HG03175 (cell line): ENCODE measurements around the gene MFSD11.
"Not testable (repeated sequence)": the region's sequence is repeated elsewhere in the genome, so short reads cannot be mapped to it uniquely, and the experiment has no call there.

Experiments
- ATAC-seq: cut with Tn5 transposase; IDR thresholded peaks from one replicate; pipeline ENCODE4 v1.9.1; 2021; ENCODE audit warnings: mild to moderate bottlenecking, moderate library complexity; ENCODE audit not compliant: unreplicated experiment

The MFSD11 gene

DNA sequence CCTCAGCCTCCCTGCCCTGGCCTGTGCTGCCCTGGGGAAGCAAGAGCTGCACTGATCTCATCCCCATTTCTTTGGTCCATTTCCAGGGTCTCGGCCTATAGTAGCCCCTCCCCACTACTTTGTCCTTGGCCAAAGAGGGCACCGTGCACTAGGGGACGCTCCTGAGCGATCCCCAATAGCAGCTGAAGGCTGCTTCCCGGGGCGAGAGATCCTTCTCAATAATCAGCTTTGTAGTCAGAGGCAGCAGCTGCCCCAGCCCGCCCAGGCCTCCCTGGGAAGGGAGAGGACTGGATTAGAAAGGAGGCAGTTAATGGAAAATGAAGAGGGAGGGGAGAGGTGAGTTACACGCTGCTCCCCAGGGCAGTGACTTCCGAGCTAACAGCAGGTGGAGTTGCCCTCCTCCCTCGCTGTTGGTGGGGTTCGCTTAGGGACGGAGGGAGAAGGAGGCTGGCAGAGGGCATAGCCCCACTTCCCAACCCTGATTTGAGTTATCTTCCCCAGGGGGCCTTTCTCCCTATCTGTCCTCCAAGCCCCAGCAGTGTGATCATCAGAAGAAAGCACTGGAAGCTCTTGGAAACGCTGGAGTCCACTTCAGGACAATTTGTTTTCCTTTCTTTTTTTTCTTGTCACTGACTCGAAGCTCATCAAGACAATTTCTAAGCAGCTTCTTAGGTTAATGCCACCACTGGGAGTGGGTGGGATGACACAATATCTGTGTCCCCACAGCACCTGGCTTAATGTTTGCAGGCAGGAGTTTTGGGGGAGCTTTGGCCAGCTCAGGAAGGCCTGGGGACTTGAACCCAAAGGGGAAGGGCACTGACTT, 29.7 kb upstream of the MFSD11 start:
- no peak for ATAC-seq

DNA sequence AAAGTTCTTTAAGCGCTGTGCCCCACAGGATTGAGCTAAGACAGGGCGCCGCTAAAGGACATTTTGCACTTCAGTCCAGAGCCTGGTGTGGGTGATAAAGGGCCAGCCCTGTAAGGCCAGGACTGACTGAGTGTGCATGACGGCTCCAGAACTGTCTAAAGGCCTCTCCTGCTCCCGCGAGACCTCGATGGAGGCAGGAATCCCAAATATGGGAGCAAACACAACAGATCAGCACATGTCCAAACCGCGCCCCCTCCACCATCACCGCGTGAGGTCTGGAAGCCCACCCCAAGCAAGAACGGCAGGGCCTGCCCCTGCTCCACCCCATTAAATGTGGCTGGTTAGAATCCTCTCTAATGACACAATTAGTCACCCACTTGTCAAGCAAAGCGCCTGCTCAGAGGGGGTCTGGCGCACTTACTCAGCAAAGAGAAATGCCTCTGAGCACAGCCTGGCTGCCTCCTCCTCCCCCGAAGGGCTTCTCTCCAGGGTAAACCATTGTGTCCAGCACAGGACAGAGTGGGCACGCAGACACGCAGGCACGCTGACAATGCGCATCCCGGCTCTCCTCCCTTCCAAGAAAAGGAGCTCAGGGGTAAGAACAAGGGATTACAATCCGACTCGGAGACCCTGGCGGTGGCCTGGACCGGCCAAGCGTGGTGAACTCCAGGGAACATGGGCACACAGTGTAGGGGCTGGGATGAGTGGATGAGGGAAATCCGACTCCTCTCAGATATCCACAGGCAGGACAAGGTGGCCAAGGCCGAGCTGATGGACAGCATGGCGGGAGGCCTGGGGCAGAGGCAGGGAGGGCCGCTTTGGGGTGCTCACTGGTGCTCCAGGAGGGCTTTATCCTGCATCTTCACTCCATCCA, 28.6 kb upstream of the MFSD11 start:
- no peak for ATAC-seq

DNA sequence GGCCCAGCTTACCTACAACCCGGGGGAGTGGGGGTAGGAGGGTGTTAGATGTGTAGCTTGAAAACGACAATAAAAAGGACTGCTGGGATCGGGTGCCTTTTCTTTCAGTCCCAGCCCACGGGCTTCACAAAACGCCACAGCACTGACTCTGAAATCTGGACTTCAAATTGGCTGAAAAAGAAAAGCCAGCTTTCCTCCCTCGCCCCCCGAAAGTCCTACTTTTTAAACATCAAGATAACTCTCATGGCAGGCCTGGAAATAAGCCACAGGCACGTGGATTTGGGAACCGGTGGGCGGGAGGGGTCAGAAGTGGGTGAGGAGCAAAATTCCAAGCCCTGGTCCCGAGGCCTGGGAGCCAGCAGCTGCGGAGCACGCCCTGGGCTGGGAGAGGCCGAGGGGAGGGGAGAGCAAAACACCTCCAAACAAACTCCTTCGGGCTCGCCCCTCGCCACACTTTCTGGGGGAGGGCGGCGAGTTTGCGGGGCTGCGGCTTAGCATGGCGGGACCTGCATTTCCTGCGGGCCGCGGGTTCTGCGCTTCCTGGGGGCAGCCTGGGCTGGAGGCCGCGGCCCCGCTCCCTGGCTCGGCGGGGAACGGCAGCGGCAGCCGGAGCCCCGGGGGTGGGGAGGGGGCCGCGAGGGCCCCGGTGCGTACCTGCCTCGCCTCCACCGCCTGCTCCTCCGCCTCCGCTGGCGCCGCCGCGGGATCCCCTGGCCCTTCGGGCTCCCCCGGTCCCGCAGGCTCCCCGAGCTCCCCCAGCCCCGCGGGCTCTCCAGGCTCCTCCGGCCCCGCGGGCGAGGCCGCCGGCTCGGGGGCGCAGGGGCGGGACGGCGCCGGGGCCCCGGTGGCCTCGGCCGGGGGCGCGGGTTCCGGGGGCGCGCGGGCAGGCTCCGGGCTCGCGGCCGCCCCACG, 27.7 kb upstream of the MFSD11 start:
- ATAC-seq: not testable (repeated sequence)

DNA sequence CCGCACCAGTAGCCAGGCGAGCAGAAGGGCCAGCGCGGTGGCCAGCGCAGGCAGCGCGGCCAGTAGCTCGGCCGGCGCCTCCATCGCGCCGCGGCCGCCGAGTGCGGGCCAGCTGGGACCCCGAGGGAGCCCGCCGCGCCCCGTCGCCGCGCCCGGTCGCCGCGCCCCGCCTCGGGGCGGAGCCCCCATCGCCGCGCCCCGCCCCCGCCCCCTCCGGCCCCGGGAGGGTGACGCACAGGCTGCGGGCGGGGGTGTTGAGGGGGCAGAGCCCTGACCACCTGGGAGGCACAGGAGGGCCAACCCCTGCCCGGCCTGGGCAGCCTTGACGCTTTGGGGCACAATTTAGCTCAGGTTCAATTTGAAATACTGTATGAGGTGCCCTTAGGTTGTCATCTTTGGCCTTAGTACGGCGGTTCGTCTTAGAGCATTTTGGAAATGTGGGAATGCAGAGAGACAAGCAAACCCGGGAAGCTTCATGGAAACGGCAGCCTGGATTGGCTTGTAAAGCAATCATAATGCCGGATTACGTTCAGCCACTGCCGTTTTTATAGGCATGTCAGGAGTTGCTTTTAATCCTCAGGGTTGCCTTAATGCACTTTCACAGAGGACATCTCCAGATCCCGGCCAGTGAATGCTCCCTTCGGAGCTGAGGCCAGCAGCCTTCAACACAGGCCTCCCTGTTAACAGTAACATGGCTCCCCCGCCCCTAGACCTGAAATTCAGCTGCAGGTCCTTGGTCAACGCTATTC, 26.9 kb upstream of the MFSD11 start, which contains the start of gene MXRA7:
MXRA7 (minus strand) TSS at position 103 of the 749 bp plus-strand sequence; CDS start at position 84, 19 bp downstream.
- ATAC-seq: no peak

DNA sequence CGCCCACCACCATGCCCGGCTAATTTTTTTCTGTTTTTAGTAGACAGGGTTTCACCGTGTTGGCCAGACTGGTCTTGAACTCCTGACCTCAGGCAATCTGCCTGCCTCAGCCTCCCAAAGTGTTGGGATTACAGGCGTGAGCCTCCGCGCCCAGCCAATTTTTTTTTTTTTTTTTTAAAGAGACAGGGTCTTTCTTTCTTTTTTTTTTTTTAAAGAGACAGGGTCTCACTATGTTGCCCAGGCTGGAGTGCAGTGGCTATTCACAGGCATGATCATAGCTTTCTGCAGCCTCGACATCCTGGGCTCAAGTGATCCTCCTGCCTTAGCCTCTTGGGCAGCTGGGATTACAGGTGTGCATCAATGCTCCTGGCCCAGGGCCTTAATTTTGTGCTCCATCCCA, 25.6 kb upstream of the MFSD11 start:
- ATAC-seq: not testable (repeated sequence)

DNA sequence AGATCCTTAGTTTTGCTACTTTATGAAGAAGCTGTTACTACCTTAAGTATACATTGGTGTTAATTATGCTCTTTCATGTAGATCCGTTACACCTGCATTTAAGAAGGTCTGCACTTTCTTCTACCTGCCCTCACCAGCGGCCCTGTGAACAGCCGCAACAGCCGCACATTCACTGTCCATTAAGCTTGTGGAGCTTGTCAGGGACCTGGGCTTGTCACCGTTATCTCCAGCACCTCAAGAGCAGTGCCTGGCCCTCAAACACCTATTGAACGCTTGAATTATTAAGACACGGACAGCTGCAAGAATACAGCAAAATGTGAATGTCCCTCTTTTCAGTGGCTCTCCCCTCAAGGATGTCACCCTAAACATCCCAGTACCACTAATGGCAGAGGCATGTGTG, 24.2 kb upstream of the MFSD11 start:
- ATAC-seq: no peak

DNA sequence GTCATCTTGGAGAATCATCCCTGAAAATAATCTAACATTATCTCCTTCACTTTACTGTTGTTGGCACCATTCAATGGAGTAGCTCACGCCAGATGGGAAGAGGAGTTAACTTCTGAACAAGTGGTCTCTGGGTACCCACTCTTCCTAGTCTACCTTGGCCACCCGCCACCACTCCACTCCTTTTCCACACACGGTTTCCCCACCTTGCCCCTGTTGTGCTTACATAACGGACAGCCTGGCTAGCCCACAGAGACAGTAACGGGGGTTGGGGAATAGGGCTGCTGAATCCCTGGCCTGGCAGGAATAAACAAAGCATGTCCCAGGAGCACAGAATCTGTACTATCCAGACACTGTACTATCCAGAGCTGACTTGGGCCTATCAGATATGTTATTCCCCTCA, 23.6 kb upstream of the MFSD11 start:
- no peak for ATAC-seq

DNA sequence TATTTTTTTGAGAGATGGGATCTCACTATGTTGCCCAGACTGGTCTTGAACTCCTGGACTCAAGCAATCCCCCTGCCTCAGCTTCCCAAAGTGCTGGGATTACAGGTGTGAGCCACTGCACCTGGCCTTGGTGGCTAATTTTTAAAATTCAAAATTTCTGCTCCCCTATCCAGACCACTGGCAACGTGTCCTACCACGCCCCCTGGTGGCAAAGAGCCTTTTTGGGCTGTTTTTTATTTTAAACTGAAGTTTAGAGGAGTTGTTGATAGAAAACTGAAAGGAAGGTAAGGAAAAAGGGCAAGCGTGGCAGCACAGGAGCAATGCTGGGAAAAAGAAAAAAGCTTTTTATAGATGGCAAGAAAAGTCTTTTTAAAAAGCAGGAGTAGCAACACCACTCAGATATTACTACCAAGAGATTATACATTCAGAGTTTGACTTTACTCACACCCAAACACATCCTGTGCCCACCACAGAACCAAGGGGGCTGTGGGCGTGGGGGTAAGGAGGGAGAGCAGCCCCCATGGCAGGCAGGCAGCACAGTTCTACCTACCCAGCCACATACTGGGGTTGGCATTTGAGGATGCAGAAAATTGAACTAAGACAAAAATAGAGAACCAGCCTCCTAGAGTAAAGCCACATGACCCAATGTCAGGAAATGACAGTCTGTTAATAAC, 23.0 kb upstream of the MFSD11 start:
- ATAC-seq: no peak

DNA sequence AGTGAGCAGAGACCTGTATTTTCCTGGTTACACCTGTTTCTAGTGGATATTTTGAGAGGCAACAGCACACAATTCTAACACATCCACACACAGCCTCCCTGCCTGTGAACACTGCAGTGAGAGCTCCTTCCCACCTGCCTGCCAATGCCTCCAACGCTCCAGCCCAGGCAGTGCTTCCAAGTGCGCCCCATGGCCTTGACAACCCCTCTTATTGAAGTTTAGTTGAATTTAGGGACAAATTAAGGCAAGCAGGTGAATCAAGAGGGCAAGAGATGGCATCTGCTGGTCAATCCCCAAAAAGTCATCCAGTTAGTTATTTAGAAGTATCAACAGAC, 22.5 kb upstream of the MFSD11 start:
- ATAC-seq: no peak

DNA sequence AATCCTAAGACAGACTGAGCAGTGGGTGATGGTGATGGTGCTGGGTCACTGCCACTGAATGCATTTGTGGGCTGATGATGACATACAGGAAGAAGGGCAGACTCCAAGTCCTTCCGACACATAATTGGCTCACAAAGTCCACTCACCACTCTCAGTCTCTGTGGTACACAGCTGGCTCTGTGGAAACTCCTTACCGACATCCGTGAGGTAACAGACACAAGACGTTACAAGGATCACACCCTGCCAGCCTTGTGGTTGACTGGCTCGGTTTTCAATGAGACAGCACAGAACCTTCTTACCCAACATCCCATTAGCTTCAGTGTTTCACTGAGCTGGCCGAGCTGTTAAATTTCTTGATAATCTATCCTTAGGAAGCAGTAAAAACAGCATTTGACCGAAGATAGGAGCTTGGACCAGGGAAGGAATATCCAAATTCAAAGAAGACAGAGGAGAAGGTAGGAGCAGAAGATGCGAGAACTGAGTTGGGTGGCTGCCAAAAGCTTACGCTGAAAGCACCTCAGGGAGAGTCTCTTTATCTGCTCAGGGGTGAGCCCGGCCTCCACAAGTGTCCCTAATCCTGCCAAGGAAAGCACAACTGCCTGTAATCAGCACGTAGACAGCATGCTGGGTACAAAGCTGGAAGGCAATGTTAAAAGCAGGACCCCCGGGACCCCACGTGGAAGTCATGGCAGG, 21.6 kb upstream of the MFSD11 start:
- ATAC-seq: no peak

DNA sequence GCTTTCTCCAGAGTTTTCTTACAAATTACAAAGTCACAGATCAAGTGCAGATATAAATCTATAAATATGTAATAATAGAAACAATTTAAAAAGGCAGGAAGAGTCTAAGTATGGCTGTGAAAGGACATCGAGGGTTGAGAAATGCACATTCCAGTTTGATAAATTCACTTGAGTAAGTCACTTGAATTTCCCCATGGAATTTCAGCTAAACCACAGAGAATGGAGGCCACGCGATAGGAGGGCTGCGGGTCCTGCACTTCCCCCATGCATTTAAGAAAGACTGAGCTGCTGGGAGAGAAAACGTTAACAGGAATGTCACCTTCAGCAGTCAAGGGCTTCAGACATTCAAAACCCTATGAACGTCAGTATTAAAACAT, 21.1 kb upstream of the MFSD11 start:
- no peak for ATAC-seq

DNA sequence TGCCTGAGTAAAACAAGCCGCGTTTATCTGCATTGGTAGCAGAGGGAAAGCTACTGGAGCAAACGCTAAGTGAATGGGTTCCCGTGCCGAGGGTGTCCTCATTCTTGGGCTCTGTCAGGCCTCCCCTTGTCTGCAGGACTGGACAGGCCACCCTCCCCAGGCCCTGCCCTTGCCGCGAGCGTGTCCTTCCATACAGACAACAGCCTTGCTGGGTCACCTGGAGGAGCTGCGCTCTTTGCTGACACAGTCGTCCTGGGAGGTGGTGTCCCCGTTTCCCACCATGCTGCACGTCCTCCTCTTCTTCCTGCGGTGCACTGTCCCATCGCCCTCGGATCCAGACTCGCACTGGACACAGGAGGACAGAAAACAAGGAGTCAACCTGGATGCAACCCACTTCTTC, 19.4 kb upstream of the MFSD11 start:
- ATAC-seq: no peak

DNA sequence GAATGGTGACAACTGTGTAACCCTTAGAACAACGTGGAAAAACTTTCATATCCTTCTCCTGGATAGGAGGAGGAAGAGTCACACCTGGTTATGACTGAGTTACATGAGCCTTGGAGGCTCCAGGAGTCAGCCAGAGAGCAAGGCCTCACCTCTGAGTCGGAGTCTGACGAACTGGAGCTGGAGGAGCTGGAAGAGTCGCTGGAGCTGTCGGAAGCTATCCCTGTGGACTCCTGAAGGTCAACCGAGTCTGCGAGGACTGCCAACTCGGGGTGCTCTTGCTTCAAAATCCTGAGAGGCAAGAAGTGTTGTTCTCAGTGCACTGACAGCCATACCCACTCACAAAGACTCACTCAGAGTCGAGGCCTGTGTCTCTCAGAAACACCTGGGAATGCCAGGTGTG, 17.7 kb upstream of the MFSD11 start:
- no peak for ATAC-seq

DNA sequence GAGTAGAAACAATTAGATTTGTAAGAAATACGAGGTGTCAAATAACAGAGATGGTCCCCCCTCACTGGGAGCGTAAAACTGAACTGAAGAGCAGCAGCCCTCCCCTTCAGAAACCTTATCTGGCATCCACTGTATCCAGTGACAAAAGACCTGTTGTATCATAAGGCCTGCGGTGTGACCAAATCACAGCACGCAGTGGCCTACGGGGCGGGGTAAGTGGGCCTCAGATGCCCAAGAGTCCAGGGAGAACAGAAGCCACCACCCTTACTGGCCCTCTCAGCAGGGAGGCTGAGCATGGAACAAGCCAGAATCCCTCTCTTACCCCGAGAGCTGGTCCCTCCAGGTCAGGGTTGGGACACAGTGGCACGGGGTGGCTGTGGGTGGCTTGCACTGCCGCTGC, 17.0 kb upstream of the MFSD11 start:
- no peak for ATAC-seq

DNA sequence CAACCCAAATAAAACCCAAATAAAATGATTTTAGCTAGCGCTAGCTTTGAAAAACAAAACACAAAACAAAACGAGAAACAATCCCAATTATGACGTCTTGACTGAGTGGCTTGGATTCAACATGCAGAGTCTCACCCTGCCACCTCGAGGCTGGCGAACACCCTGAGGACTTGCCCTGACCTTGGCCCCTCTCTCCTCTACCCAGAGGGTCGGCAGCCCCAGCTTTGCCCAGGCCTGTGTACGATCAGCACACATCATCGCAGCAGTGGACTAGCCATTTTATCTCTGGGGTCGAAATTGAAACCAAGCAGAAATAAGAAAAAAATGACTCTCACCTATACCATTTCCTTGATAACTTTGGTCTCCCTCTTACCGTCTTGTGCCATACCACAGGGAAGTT, 16.5 kb upstream of the MFSD11 start:
- ATAC-seq: no peak

DNA sequence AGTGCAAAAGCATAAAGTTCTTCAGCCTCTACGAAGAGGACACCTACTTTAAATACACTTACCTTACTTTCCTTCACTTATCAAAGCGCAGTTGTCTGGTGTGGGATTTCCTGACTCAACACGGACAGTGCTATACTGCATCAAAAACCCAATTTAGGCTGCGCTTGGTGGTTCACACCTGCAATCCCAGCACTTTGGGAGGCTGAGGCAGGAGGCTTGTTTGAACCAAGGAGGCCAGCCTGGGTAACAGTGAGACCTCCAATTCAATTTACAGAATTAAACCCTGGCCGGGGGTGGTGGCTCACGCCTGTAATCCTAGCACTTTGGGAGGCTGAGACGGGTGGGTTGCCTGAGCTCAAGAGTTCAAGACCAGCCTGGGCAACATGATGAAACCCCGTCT, 15.6 kb upstream of the MFSD11 start:
- no peak for ATAC-seq

DNA sequence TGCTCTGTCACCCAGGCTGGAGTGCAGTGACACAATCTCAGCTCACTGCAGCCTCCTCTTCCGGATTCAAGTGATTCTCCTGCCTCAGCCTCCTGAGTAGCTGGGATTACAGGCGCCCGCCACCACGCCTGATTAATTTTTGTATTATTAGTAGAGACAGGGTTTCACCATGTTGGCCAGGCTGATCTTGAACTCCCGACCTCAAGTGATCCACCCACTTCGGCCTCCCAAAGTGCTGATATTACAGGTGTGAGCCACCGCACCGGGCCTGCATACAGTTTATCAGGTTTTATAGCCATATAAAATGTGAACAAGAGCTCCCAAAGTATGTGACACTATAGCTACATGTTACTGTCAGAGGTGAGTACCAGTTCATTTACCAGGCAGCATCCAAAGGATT, 14.9 kb upstream of the MFSD11 start:
- not testable (repeated sequence) for ATAC-seq

DNA sequence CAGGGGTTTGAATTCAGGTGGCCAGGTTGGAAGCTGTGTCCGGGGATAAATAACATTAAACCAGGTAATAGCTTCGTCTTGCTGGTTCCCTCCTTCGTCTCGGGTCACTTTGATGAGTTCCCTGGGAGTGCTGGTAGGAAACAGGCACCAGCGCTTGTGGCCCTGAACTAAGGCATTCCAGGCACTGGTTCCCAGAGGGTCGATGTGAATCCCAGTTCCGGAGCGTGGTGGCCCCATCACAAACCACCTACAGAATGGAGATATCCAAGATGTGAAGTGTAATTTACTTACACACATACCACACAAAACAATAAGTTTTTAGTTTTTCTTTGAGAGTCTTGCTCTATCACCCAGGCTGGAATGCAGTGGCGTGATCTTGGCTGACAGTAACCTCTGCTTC, 14.1 kb upstream of the MFSD11 start:
- ATAC-seq: no peak

DNA sequence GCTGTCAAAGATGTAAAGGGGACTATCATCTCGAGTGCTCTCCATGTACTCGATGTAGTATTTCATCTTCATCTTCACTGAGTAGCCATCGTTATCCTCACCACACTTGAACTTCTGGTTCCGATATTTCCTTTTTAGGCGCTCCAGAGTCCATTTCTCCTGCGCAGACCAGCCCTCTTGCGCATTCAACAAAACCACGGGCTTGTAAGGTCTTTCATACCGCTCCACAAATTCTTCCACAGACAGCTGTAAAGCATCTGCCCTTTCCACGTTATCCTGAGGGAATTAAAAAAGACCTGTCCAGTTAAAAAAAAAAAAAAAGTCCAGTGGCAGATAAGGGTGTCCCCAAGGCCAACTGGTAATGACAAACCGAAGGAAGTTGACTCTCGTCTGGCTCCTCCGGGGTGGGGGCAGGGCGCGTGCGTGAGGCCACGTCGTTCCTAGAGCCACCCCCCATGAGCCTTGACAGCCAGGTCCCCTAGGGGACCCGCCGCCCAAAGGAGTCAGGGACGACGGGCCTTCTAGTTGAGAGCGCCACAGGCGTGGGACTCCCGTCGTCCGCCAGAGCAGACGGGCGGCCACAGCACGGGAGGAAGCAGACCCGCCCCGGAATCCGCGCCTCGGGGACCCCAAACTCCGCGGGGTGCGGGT, 12.2 kb upstream of the MFSD11 start:
- ATAC-seq: peak; percentile 23
